NCI-H2029 treated with DMSO at 0.1 percent for 48 hours (cell line): Measurements from ENCODE around the gene DDX17.

Experiments
- DNase-seq: peaks from one replicate; lab custom pipeline; 2025; lab: John Stamatoyannopoulos, UW

Gene DDX17

GRCh38 chr22:38506118-38506962 is at the start of gene DDX17:
DDX17 (minus strand) TSS chr22:38506311.
- peak; percentile 88 for DNase-seq

- DNase-seq, result no peak
Measured at GRCh38 chr22:38554281-38554680, 48.2 kb upstream of the DDX17 start.

GRCh38 chr22:38549101-38549894 is 43.2 kb upstream of the DDX17 start:
- no peak for DNase-seq

GRCh38 chr22:38540701-38541100 is 34.6 kb upstream of the DDX17 start:
- DNase-seq, result no peak

- DNase-seq, result no peak
Measured at GRCh38 chr22:38531251-38531938, 25.3 kb upstream of the DDX17 start.

- DNase-seq, result no peak
Measured at GRCh38 chr22:38524429-38524828, 18.3 kb upstream of the DDX17 start.

GRCh38 chr22:38523479-38523878 is 17.4 kb upstream of the DDX17 start:
- no peak for DNase-seq

GRCh38 chr22:38523029-38523428 is 16.9 kb upstream of the DDX17 start:
- no peak for DNase-seq

- no peak for DNase-seq
Measured at GRCh38 chr22:38519453-38520250, 13.5 kb upstream of the DDX17 start.

GRCh38 chr22:38518620-38519019 is 12.5 kb upstream of the DDX17 start:
- DNase-seq, result no peak

- DNase-seq, result no peak
Measured at GRCh38 chr22:38513063-38513462, 7.0 kb upstream of the DDX17 start.

- no peak for DNase-seq
Measured at GRCh38 chr22:38510416-38510970, 4.4 kb upstream of the DDX17 start.

- DNase-seq, result no peak
Measured at GRCh38 chr22:38505541-38506117, 482 bp downstream of the DDX17 start.

GRCh38 chr22:38504731-38505540 is 1.2 kb downstream of the DDX17 start:
- no peak for DNase-seq

GRCh38 chr22:38503021-38503420 is 3.1 kb downstream of the DDX17 start:
- DNase-seq, result no peak

- DNase-seq, result no peak
Measured at GRCh38 chr22:38501797-38502672, 4.1 kb downstream of the DDX17 start.

- no peak for DNase-seq
Measured at GRCh38 chr22:38497869-38498268, 8.2 kb downstream of the DDX17 start.

GRCh38 chr22:38494939-38495338 is 11.2 kb downstream of the DDX17 start:
- DNase-seq, result no peak

- no peak for DNase-seq
Measured at GRCh38 chr22:38494498-38494897, 11.6 kb downstream of the DDX17 start.
